GM12878 (cell line): ENCODE measurements around the gene SYNCRIP. TPM values are rescaled to one million over a fixed set of nuclear protein-coding genes. Genes with fewer than 3 reads are reported as not detected.
"Not testable (repeated sequence)": the region's sequence is repeated elsewhere in the genome, so short reads cannot be mapped to it uniquely, and the experiment has no call there.

Source experiments
- ATAC-seq: fragments of 200-7000 bp; cut with Tn5 transposase; 3 replicates; pipeline ENCODE4 v1.9.1; 2020; ENCODE audit warnings: mild to moderate bottlenecking, moderate library complexity
- BruUV-seq: library from RNA; stranded (reverse); fragments of 400-500 nt; replicated peaks from 2 replicates; lab custom pipeline; 2021; lab: Mats Ljungman, UMichigan
- CTCF ChIA-PET: fragments of 300-600 bp; sonication (Branson Sonifier 250); formaldehyde crosslinking; extraction: SDS; loops from one replicate; lab custom pipeline; 2021; ENCODE audit warnings: inconsistent platforms; lab: Yijun Ruan, JAX
- POLR2A ChIA-PET: fragments of 350-600 bp; formaldehyde crosslinking; extraction: SDS; loops from one replicate; lab custom pipeline; 2021; ENCODE audit warnings: inconsistent platforms; lab: Charles Lee
- RAD21 ChIA-PET: fragments of 300-600 bp; sonication (Branson Sonifier 250); formaldehyde crosslinking; loops from one replicate; lab custom pipeline; 2023; ENCODE audit warnings: antibody characterized with exemption; ENCODE audit not compliant: unreplicated experiment; lab: Charles Lee
- SMC1A ChIA-PET: fragments of 300-600 bp; sonication (Branson Sonifier 250); formaldehyde crosslinking; loops from one replicate; lab custom pipeline; 2023; ENCODE audit not compliant: unreplicated experiment, uncharacterized antibody; lab: Charles Lee
- DNase-seq: peaks from one replicate; pipeline ENCODE4 v3.0.0-alpha.2; 2011; ENCODE audit warnings: low read depth, low spot score
- FAIRE-seq: peaks from 3 replicates; lab custom pipeline; 2011; peaks lifted over from hg19 to GRCh38; lab: Jason Lieb, UNC
- H2AFZ ChIP-seq: 2 replicates; pipeline ENCODE4 v1.6.0; 2011; ENCODE audit warnings: low read depth, low read length, control low read depth; ENCODE audit not compliant: control insufficient read depth
- H3K27ac ChIP-seq: 2 replicates; pipeline ENCODE4 v1.5.1; 2011; ENCODE audit warnings: control low read depth; ENCODE audit not compliant: control insufficient read depth, insufficient read depth
- H3K27me3 ChIP-seq, 2 experiments: replicated peaks in 1 of 2; 2 replicates each; pipeline versions ENCODE4 v1.6.0 to v1.6.1; 2011; ENCODE audit warnings: low read length in 1 of 2; ENCODE audit not compliant: control insufficient read depth in 2 of 2, insufficient read depth in 2 of 2
- H3K36me3 ChIP-seq, 2 experiments: 2 replicates each; pipeline ENCODE4 v1.5.1; 2011; ENCODE audit warnings: low read length in 1 of 2; ENCODE audit not compliant: control insufficient read depth in 2 of 2, insufficient read depth in 2 of 2
- H3K4me1 ChIP-seq: 2 replicates; pipeline ENCODE4 v1.6.1; 2011; ENCODE audit warnings: mild to moderate bottlenecking, low read length, moderate library complexity, mixed read lengths; ENCODE audit not compliant: control insufficient read depth, insufficient read depth
- H3K4me2 ChIP-seq: 2 replicates; pipeline ENCODE4 v1.6.0; 2011; ENCODE audit warnings: control low read depth; ENCODE audit not compliant: control insufficient read depth, insufficient read depth
- H3K4me3 ChIP-seq: fragments of 200-600 bp; sonication (generic); 2 replicates; pipeline ENCODE4 v1.5.1; 2016
- H3K79me2 ChIP-seq: 2 replicates; pipeline ENCODE4 v1.6.0; 2011; ENCODE audit warnings: low read length; ENCODE audit not compliant: control insufficient read depth, insufficient read depth
- H3K9ac ChIP-seq: 2 replicates; pipeline ENCODE4 v1.8.0; 2011; ENCODE audit warnings: low read length, control low read depth, mixed read lengths; ENCODE audit not compliant: control insufficient read depth, insufficient read depth
- H3K9me3 ChIP-seq: replicated peaks from 3 replicates; pipeline ENCODE4 v1.5.1; 2011; ENCODE audit warnings: mild to moderate bottlenecking, low read length; ENCODE audit not compliant: control insufficient read depth, insufficient read depth
- H4K20me1 ChIP-seq: 2 replicates; pipeline ENCODE4 v1.6.0; 2011; ENCODE audit not compliant: control insufficient read depth, insufficient read depth
- WGBS: methylation state at CpG from one replicate; pipeline ENCODE4 v1.1.6; 2016; ENCODE audit warnings: low lambda C conversion rate; ENCODE audit not compliant: insufficient replicate concordance, insufficient coverage; ENCODE audit errors: missing lambda C conversion rate; 5-methylcytosine and 5-hydroxymethylcytosine counted together
- in situ Hi-C: fragments of 300-500 bp; cut with MboI; formaldehyde crosslinking; loops from 9 replicates; pipeline ENCODE4 v1.14.3; 2018; ENCODE audit warnings: mixed read lengths
- intact Hi-C: fragments of 100-400 bp; cut with micrococcal nuclease; formaldehyde crosslinking; loops from one replicate; pipeline ENCODE4 v1.14.2; 2022; ENCODE audit not compliant: unreplicated experiment
- polyA plus RNA-seq, 11 experiments: library from polyadenylated mRNA; depleted of rRNA in 4 of 11; unstranded in 6 of 11; stranded (reverse) in 5 of 11; fragments of >200 nt; fragmentation: Nextera tagmentation in 4 of 11; fragmentation: Illumina TruSeq in 1 of 11; extraction: Ambion mirVana in 4 of 11; extraction: Trizol in 1 of 11; gene quantifications; 1 replicate in 1 of 11; 2 replicates in 10 of 11; pipeline versions ENCODE4 v1.2.1 to v1.2.3, GENCODE V29; 2011 to 2016; ENCODE audit warnings: inconsistent platforms in 2 of 11, missing spikeins in 2 of 11, low read depth in 1 of 11
- small RNA-seq: library from RNA; depleted of rRNA; stranded (forward); fragments of <200 nt; gene quantifications from one replicate; pipeline ENCODE3, GENCODE V24; 2014
- total RNA-seq, 4 experiments: library from RNA; depleted of rRNA in 3 of 4; stranded (reverse); fragments of >200 nt in 3 of 4; fragmentation: Illumina TruSeq in 1 of 4; extraction: Trizol in 1 of 4; gene quantifications; 2 replicates each; pipeline versions ENCODE4 v1.2.1 to v1.2.3, GENCODE V29; 2013 to 2021

SYNCRIP gene
- total and polyA plus RNA-seq, 10 of the 15 experiments (the other 5 are each of a cell fraction or from before 2014, with no cell fraction given), result 28.4 to 255 (median 131) TPM

GRCh38 chr6:85564223-85564622 is 78.5 kb downstream of the SYNCRIP start:
- H3K4me2 ChIP-seq, H4K20me1 ChIP-seq, H3K4me1 ChIP-seq, RAD21 ChIA-PET, H3K4me3 ChIP-seq, FAIRE-seq, H3K36me3 ChIP-seq, SMC1A ChIA-PET, POLR2A ChIA-PET, H3K27ac ChIP-seq, ATAC-seq, H3K79me2 ChIP-seq, H3K9ac ChIP-seq, H3K27me3 ChIP-seq, H3K9me3 ChIP-seq, BruUV-seq, CTCF ChIA-PET, H2AFZ ChIP-seq, DNase-seq, intact Hi-C loops, in situ Hi-C loops: not testable (repeated sequence)
- WGBS, result 91% methylated on average over 2 of the region's 2 CpGs

Small RNA genes lying within 50 kb of the gene (small RNA-seq; reads per million reads assigned to genes)
- not detected for gene SNORD50B

Other genes starting within 250 kb of the SYNCRIP start
- 8.2 and 8.4 TPM in 2 replicates for gene NT5E, start 192.8 kb downstream of the SYNCRIP start, total RNA-seq (2014; rRNA removed)
- 6.6 and 6.9 TPM in 2 replicates for gene NT5E, start 192.8 kb downstream of the SYNCRIP start, total RNA-seq (2014; rRNA removed; fragmentation: Illumina TruSeq; extraction: Trizol)
- gene NT5E, start 192.8 kb downstream of the SYNCRIP start, total RNA-seq (2021), result 8.2 and 9.7 TPM in 2 replicates
- 6.9 and 9.9 TPM in 2 replicates for gene NT5E, start 192.8 kb downstream of the SYNCRIP start, polyA plus RNA-seq (2011; rRNA removed)
- 5.6 and 7.5 TPM in 2 replicates for gene NT5E, start 192.8 kb downstream of the SYNCRIP start, polyA plus RNA-seq (2014; fragmentation: Illumina TruSeq; extraction: Trizol)
- gene NT5E, start 192.8 kb downstream of the SYNCRIP start, polyA plus RNA-seq (2014; fragmentation: Nextera tagmentation; extraction: Ambion mirVana), result 1 to 10 TPM; 1.9 to 3.9 TPM
- 7.7 and 8.4 TPM in 2 replicates for gene NT5E, start 192.8 kb downstream of the SYNCRIP start, polyA plus RNA-seq (2014; rRNA removed)
- 1 to 10 TPM; 8.4 to 9.3 TPM for gene NT5E, start 192.8 kb downstream of the SYNCRIP start, polyA plus RNA-seq (2016; fragmentation: Nextera tagmentation; extraction: Ambion mirVana)
- gene SNX14, start 49.0 kb downstream of the SYNCRIP start, total RNA-seq (2014; rRNA removed), result 61.7 and 75.3 TPM in 2 replicates
- 94.3 and 103 TPM in 2 replicates for gene SNX14, start 49.0 kb downstream of the SYNCRIP start, total RNA-seq (2014; rRNA removed; fragmentation: Illumina TruSeq; extraction: Trizol)
- 46.3 and 47.8 TPM in 2 replicates for gene SNX14, start 49.0 kb downstream of the SYNCRIP start, total RNA-seq (2021)
- gene SNX14, start 49.0 kb downstream of the SYNCRIP start, polyA plus RNA-seq (2011; rRNA removed), result 122 and 221 TPM in 2 replicates
- gene SNX14, start 49.0 kb downstream of the SYNCRIP start, polyA plus RNA-seq (2014; fragmentation: Illumina TruSeq; extraction: Trizol), result 51.0 and 79.8 TPM in 2 replicates
- 10 to 100 TPM; 34.2 to 50.9 TPM for gene SNX14, start 49.0 kb downstream of the SYNCRIP start, polyA plus RNA-seq (2014; fragmentation: Nextera tagmentation; extraction: Ambion mirVana)
- gene SNX14, start 49.0 kb downstream of the SYNCRIP start, polyA plus RNA-seq (2014; rRNA removed), result 38.9 and 42.8 TPM in 2 replicates
- 10 to 100 TPM; 46.4 to 51.4 TPM for gene SNX14, start 49.0 kb downstream of the SYNCRIP start, polyA plus RNA-seq (2016; fragmentation: Nextera tagmentation; extraction: Ambion mirVana)